OCI-LY7 (cell line): ENCODE data around the gene CD44.

ENCODE experiments used
- EZH2phosphoT487 ChIP-seq: fragments of 200-600 bp; sonication (generic); IDR thresholded peaks from 2 replicates; pipeline ENCODE4 v1.6.1; 2018; ENCODE audit warnings: low read depth, borderline replicate concordance, mild to moderate bottlenecking, mixed run types, antibody characterized with exemption, low read length, moderate library complexity, mixed read lengths
- TF ChIP-seq, protein P1 (sequence below): fragments of 200-600 bp; sonication (generic); conservative IDR thresholded peaks from 2 replicates; pipeline ENCODE4 v1.5.1; 2014; ENCODE audit warnings: mild to moderate bottlenecking, antibody characterized with exemption, low read length, moderate library complexity, mixed read lengths

- TF ChIP-seq, protein P1, sequence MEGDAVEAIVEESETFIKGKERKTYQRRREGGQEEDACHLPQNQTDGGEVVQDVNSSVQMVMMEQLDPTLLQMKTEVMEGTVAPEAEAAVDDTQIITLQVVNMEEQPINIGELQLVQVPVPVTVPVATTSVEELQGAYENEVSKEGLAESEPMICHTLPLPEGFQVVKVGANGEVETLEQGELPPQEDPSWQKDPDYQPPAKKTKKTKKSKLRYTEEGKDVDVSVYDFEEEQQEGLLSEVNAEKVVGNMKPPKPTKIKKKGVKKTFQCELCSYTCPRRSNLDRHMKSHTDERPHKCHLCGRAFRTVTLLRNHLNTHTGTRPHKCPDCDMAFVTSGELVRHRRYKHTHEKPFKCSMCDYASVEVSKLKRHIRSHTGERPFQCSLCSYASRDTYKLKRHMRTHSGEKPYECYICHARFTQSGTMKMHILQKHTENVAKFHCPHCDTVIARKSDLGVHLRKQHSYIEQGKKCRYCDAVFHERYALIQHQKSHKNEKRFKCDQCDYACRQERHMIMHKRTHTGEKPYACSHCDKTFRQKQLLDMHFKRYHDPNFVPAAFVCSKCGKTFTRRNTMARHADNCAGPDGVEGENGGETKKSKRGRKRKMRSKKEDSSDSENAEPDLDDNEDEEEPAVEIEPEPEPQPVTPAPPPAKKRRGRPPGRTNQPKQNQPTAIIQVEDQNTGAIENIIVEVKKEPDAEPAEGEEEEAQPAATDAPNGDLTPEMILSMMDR: no peak
- no peak for TF ChIP-seq EZH2phosphoT487
Measured at GRCh38 chr11:35245786-35246185, 106.8 kb downstream of the CD44 start.
